HT1080 (cell line): ENCODE data around the gene MAP3K7CL. TPM values are rescaled to one million over a fixed set of nuclear protein-coding genes. Genes with fewer than 3 reads are reported as not detected.

Experiments used
- DNase-seq: peaks from one replicate; pipeline ENCODE4 v3.0.0-alpha.2; 2015; ENCODE audit warnings: low read depth
- polyA plus RNA-seq, 2 experiments: library from polyadenylated mRNA; depleted of rRNA; stranded (reverse); fragments of >200 nt; gene quantifications; 2 replicates each; pipeline ENCODE4 v1.2.3, GENCODE V29; 2015
- total RNA-seq: library from RNA; depleted of rRNA; stranded (reverse); fragments of >200 nt; shearing (Covaris generic); gene quantifications from 2 replicates; pipeline ENCODE4 v1.2.3, GENCODE V29; 2014; rRNA removed

MAP3K7CL gene, protein sequence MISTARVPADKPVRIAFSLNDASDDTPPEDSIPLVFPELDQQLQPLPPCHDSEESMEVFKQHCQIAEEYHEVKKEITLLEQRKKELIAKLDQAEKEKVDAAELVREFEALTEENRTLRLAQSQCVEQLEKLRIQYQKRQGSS
- total RNA-seq, result 3.5 and 5.6 TPM in 2 replicates
- polyA plus RNA-seq (2015; cell fraction: cytosol; rRNA removed), result 12.4 and 14.0 TPM in 2 replicates
- 4.1 and 5.4 TPM in 2 replicates for polyA plus RNA-seq (2015; cell fraction: nucleus; rRNA removed)

DNA sequence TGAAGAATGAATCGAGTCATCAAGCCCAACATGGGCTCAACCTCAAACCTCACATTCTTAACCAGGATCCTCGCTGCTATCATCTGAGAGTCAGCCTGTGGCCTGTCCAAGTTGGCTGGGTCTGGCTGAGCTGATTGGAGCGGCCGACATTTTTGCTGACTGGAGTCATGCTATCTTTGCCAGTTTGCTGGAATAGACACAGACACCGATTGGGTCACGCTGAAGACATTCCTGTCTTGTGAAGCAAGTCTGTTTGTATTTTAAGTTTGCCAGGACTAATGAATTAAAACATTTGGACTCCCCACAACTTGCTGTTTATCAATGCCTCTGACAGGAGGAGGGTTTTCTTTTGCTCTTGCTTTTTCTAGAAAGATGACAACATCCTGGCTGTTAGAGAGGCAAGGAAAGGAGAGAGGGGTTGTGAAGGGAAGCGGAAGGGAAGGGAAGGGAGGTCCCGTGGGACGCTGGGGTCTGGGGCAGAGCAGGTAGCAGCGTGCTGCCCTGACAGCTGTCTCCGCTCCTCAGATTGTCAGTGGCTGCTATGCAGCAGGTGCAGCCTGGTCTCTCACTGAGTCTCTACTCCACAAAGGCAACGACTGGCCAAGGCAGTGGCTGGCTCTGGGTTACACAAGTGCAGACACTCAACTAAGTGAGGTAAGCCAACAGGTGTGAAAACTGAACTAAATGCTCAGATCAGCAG, at the start of gene MAP3K7CL:
TSS of gene MAP3K7CL (plus strand) at position 375 of the 700 bp plus-strand sequence. CDS start 2,701 bp downstream, outside the sequence.
- peak; percentile 92 for DNase-seq

DNA sequence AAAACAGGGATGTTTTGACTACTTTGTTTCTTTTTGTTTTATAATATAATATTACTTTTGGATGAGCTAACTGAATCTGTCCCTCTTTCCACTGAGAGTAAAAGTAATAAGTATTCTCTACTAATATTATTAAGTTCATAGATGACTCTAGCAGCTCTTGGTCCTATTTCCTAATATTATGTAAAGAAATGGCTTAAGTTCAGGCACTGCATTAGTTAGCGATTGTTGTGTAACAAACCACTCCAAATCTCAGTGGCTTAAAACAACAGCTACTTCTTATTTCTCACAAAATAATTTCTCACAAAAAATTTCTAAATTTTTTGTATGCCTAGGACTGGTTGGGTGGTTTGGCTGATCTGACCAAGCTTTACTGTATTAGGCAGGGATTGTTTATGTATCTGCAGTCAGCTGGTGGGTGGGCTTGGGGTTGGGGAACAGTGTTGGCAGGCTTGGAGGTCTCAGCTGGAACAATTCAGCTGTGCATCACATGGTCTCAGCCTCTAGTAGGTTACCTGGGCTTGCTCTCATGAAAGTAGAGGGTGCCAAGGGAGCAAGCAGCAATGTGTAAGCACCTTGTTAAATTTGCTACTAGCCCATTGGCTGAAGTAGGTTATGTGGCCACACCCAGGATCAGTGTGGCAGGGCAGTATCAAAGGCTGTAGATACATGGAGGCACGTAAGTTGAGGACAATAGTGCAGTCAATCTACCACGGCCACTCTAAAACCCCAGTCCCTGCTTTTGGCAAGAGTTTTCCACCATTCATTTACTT, 48.2 kb upstream of the MAP3K7CL start:
- DNase-seq, result no peak

DNA sequence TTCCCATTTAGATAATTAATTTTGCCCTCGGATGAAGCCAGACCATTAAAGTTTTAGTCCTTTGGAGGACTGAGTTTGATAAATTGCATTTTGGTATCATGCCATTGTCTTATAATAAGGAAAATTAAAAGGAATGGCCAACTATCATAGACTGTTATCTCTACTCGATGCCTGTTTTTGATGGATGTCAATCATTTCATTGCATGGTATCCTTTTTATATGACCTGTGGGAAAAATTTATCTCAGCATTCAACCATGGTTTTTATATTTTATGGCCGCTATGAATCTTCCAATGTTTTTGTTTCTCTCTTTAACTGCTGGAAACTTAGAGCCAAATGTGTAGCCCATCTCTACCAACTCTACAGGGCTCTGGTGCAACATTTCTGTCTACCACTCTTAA, 47.1 kb upstream of the MAP3K7CL start:
- no peak for DNase-seq

DNA sequence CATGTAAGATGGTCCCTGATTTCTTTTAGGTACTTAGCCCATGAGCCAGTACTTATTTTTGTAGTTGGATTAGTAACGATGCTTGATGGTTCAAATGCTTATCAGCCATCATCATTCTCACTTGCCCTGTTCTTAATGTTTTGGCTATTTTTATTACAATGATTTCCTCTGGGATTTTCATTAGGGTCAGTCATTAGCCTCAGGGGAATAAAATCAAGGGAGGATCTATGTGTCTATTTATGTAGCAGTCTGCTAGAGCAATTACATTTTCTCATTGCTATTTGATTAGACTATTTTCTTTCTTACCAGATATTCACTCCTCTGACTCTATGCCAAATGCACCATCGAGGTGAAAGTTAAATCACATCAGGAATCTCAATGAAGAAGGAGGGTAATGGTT, 46.1 kb upstream of the MAP3K7CL start:
- no peak for DNase-seq

DNA sequence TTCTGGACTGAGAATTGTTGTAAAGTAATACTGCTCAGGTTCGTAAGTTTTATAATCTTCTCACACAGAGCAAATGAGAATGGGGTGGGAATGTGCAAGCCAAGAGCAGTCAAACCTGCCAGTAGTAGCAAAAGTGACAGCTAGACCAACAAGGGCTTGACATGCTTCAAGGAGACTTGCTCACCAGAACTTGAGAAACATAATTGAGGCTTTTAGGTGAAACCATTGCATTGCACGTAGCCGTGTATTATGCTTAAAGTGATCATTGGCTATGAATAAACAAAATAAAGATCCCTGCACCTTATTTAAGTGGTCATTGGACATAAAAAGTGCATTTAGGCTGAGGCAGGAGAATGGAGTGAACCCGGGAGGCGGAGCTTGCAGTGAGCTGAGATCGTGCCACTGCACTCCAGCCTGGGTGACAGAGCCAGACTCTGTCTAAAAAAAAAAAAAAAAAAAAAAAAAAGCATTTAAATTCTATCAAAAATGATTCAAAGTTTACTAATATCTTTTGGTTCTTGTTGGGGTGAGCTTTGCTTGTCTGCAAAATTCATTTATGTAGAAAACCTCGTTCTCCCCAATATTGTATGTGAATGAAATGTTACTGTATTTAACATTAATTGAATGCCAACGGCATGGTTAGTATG, 45.2 kb upstream of the MAP3K7CL start:
- DNase-seq, result no peak

DNA sequence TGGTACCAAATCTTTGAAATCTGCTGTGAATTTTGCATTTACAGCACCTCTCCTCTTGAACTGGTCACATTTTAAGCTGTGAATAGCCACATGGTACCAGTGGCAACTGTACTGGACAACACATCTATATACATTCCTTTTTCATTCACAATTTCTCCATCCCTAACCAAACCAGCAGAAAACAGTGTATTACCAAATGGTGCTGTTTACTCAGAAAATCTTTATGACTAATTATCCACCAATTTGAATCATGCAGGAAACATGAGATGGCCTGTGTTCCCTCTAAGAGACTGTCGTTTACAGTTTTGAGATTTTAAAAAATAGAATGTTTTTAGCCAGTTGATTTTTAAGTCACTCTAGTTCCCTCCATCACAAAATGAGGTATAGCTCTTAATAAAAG, 39.4 kb upstream of the MAP3K7CL start:
- DNase-seq, result peak; percentile 82

DNA sequence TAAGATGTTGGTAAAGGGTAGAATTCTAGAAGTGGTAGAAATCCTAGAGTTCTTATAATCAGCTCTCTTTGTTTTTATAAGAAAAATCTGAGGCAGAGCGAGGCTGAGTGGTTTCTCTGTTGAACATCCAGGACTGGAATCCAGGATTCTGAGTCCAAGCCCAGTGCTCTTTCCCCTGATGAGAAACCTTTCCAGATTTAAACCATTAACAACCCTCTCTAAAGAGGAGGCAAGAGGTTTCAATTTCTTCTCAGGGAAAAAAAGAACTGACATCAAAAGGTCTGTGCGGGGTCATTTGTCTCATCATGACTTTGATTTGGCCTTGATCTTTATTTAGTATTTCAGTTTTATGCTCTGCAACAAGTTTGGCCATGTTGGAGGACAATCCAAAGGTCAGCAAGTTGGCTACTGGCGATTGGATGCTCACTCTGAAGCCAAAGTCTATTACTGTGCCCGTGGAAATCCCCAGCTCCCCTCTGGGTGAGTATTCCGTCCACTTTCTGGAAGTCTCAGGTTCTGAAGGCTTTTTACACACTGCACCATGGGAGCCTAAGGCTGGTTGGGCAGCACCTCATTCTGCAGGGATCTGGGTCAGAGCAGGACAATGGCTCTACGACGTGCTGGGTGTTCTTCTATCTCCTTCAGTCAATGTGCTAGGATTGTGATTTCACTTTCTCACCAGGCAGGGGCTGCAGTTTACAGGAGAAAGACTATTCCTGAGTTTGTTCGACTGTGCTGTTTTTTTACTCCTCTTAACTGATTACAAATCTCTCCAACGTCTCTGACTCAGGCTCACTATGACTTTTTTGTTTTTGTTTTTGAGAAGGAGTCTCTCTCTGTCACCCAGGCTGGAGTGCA, 38.1 kb upstream of the MAP3K7CL start:
- peak; percentile 51 for DNase-seq

DNA sequence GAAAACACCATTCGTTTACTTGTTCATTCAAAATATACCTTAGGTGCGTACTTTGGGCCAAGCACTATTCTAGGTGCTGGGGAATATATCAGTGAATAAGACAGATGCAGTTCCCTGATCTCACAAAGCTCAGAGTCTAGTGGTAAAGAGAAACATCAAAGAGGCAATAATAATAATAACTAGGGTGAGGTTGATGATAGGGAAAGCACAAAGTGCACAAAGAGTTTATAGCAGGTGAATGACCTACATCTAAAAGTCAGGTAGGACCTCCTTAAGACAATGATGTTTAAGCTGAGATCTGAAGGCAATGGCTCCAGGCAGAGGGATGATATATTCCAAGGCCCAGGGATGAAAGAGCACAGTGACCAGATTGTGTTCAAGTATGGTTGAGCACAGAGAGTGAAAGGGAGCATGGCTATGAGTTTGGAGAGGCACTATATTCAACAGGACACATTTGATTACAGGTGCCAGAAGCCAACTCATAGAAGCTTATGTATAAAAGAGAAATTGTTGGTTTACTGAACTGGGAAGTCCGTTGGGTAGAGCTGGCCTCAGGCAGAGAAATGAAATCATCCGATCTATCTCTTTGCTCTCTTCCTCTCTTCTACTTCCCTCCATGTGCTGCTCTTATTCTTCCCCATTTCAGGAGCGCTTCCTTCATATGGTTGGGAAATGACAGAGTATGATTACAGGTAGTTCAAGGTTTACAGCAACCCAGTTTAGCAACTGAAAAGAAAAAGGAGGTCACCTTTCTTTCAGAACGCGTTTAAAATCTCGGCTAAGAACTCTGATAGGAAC, 34.0 kb upstream of the MAP3K7CL start:
- no peak for DNase-seq

DNA sequence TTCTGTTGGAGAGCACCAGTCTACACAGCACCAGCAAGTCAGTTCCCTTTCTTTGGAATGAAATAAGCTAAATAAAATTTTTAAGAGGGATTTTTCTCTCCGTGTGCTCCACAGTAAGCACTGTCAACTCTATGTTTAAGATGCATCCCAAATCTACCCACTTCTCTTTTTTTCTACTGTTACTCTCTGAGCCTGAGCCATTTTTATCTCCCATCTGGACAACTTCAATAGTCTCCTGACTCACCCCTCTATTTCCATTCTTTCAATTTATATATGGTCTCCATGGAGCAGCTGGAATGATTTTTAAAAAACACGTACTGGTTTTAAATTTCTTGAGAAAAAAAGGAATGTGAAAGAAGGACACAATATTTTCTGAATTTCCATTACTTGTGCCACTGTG, 32.3 kb upstream of the MAP3K7CL start:
- no peak for DNase-seq

DNA sequence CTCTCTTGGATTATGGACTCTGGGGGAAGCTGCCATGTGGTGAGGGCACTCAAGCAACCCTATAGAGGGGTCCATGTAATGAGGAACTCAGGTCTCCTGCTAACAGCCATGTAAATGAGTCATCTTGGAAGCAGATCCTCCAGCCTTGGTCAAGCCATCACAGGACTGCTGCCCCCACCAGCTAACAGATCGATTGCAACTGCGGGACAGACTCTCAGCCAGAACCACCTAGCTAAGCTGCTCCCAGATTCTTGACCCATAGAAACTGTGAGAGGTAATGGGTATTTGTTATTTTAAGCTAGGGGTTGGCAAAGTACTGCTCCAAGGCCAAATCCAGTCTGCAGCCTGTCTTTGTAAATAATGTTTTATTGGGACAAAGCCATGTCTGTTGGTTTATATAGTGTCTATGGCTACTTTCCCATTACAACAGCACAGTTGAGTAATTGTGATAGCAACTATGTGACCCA, 27.6 kb upstream of the MAP3K7CL start:
- no peak for DNase-seq

DNA sequence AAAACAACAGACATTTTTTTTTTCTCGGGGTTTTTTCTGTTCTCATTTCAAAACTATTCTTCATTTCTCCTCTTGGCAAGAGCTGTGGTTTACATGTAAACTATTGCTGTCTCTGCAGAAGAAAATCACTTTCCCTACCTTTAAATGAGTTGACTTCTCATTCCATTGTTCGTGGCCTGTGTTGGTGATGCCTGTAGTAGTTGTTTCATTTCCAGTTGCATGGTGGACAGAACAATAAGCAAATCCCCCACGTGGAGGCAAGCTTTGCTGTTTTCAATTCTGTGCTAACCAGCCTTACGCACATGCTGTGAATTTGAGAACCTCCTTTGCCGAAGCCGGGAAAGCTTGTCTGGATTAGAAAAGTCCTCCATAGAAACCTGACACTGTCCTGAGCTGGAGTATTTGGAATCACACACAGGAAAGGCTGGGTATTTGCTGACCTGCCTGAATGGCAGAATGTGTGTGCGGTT, 26.2 kb upstream of the MAP3K7CL start:
- no peak for DNase-seq

DNA sequence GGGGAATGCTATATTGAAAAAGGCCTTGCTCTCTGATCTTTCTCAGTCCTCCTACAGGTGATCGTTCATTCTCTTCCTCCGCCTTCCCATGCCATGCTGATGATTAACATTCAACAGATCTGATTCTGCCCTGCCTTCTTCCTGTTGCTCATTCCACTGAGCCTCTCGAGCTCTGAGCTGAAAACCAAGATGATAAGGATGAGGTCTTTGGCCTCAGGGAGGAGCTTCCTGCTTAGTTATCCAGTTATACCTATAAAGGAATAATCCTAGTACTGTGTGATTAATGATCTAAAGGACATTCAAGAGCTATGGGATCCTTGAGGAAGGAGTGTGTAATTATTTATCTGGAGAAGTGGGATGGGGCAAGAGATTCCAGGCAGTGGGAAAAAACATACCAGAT, 25.2 kb upstream of the MAP3K7CL start:
- peak; percentile 86 for DNase-seq

DNA sequence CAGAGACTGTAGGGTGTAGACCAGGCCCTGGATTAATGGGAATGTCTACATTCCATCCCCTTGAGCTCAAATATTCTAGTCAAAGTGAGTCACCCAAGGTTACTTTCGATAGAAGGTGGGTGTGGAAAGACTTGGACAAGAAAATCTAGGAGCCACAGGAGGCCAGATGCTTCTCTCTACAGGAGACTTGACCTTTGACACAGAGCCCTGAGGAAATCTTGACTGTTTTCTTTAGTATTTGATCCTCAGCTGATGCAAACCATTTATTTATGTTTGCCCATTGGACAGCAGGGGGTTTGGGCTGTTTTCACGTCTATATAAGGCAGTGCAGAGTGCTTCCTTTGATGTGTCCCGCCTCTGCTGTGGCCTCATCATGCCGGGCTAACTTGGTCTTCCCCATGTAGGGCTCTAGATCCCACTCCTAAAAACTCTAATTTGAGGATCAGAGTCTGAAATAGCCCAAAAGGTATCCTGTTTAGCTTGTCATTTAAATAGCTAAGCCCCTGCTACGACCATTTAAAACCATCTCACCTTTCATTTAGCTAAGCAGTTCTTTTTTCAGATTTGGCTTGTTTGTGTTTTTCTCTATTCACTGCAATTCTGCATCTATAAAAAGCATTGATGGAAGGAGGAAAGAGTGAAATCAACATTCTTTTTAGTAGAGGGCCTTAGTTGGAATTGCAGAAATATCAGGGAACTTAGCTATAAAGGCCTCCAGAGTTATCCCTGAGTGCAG, 15.5 kb upstream of the MAP3K7CL start:
- DNase-seq, result peak; percentile 79

DNA sequence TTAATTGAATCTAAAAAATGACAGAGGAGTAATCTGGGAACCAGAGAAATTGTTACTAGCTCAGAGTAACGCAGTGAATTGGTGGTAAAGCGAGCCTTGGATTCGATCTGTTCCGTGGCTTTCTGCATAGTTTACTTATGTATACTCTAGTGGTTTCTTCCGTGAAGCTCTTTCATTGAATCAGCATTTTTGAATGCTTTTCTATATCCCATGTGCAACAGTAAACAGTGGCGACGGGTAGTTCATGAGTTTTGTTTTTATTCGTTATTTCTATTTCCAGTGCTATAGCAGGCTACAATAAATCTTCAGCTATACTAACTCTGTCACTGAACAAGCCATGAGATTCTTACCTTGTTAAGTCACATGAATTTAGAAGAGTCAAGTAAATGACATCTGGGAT, 14.5 kb upstream of the MAP3K7CL start:
- no peak for DNase-seq

DNA sequence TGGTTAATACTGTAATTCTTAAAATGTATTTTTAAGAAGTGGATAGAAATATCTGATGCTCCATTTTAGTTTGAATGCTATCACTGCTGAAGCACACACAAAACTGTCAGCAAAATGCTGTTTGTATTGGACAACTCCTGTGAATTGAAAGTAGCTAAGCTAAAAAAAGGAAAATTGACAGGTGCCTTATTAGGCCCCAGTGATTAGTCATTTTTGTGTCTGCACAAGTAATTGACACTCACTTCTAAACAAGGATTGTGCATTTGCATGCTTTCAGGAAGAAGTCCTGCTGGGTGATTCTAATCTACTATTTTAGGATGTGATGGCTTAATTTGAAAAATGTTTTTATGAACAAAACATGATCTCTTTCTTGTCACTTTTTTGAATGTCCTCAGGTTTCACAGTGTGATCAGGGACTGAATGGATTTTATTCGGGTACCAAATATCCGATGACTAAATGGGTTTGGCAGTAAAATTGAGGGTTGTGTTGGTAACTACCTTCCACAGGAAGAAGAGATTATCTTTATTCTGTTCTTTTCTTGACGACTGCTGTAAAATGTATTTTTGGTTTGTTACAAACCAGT, 13.0 kb upstream of the MAP3K7CL start:
- no peak for DNase-seq

DNA sequence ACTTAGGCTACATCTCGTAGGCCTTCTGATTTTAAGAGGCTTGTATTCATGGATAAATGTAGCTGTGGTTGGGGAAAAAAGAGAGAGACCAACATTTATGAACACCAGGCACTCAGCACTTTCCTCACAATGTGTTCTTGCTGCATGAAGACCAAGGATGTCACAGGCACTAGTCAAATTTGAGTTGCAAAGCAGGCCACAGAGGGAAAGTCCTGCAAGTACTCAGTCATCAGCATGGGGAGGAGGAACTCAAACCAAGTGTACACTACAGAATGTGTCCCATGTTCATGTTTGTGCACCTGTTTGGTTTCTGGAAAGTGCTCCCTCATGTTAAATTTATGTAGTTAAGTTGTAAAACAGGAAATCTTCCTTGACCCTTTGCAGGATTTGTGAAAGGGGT, 8.7 kb upstream of the MAP3K7CL start:
- DNase-seq, result no peak

DNA sequence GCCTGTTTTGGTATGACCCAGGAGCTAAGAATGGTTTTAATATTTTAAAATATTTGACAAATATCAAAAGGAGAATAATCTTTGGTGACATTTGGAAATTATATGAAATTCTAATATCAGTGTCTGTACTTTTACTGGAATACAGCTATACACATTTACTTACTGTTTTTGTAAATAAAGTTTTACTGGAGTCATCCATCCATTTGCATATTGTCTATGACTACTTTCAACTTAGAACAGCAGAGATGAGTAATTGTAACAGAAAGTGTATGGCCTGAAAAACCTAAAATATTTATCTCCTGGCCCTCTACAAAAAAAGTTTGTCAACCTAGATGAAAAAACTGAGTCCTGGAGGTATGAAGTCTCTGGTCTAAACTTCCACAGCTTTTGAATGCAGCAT, 5.8 kb upstream of the MAP3K7CL start:
- DNase-seq, result no peak

DNA sequence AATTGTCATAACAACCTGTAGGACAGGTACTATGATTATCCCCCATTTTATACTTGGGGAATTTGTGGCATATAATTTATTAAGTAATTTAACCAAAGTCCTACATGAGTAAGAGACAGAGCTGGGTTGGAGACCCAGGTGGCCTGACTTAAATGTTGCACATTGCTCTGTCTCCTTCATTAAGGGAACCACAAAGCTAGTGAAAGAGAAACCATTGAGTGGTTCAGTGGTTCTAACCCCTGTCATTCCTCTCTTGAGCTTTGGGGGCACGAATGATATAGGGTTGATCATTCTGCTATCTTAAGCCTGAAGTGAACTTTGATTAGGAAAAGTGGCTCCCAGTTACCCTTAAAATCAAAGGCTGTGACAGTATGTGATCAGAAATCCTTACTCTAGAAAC, 5.3 kb upstream of the MAP3K7CL start:
- DNase-seq, result no peak

DNA sequence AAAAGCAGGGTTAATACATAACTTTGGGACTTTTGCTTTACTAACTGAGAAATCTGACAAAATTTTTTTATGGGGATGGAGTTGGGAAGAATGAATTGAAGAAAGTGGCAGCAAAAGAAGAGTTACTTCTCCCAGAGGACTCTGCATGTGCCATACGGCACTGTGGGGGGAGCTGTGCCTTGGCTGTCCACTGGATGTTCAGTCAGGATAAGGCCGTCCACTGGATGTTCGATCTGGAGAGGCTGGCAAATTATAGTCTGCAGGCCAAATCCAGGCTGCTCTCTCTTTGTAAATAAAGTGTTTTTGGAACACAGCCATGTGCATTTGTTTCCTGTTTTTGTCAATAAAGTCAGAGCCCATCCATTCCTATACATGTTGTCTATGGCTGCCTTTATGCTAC, 4.5 kb upstream of the MAP3K7CL start:
- no peak for DNase-seq
